GM18505 (cell line): Measurements from ENCODE around the gene PTPRD.

ENCODE experiments used
- ATAC-seq: cut with Tn5 transposase; IDR thresholded peaks from one replicate; pipeline ENCODE4 v1.9.1; 2021; ENCODE audit not compliant: unreplicated experiment
- POLR2A ChIP-seq: IDR thresholded peaks from 4 replicates; pipeline ENCODE4 v1.6.1; 2011; ENCODE audit warnings: borderline replicate concordance; ENCODE audit not compliant: insufficient read depth, insufficient read length; ENCODE audit errors: extremely low read depth

Gene PTPRD

GRCh38 chr9:9753266-9753665, 859.5 kb downstream of the PTPRD start:
- no peak for ATAC-seq
- TF ChIP-seq POLR2A = no peak

GRCh38 chr9:9752722-9753121, 860.1 kb downstream of the PTPRD start:
- no peak for ATAC-seq
- no peak for TF ChIP-seq POLR2A

- no peak for ATAC-seq
- no peak for TF ChIP-seq POLR2A
Observed at GRCh38 chr9:9751996-9752395, 860.8 kb downstream of the PTPRD start.

GRCh38 chr9:9750719-9751118, 862.1 kb downstream of the PTPRD start:
- ATAC-seq = no peak
- TF ChIP-seq POLR2A = no peak

- TF ChIP-seq POLR2A = no peak
- ATAC-seq = no peak
Observed at GRCh38 chr9:9749591-9749990, 863.2 kb downstream of the PTPRD start.

- TF ChIP-seq POLR2A = no peak
- ATAC-seq = no peak
Observed at GRCh38 chr9:9747787-9748186, 865.0 kb downstream of the PTPRD start.

GRCh38 chr9:9746826-9747225, 866.0 kb downstream of the PTPRD start:
- ATAC-seq = no peak
- TF ChIP-seq POLR2A = no peak

- no peak for TF ChIP-seq POLR2A
- no peak for ATAC-seq
Observed at GRCh38 chr9:9743822-9744221, 869.0 kb downstream of the PTPRD start.

- ATAC-seq = no peak
- TF ChIP-seq POLR2A = no peak
Observed at GRCh38 chr9:9730174-9730573, 882.6 kb downstream of the PTPRD start.

GRCh38 chr9:9729082-9729481, 883.7 kb downstream of the PTPRD start:
- no peak for TF ChIP-seq POLR2A

GRCh38 chr9:9719373-9720112, 893.3 kb downstream of the PTPRD start:
- ATAC-seq = no peak
- TF ChIP-seq POLR2A = no peak

More at GRCh38 chr9:9729082-9729481, 883.7 kb downstream of the PTPRD start:
- no peak for ATAC-seq

- no peak for TF ChIP-seq POLR2A
- no peak for ATAC-seq
Observed at GRCh38 chr9:9718691-9719090, 894.1 kb downstream of the PTPRD start.

GRCh38 chr9:9679433-9679832, 933.4 kb downstream of the PTPRD start:
- no peak for TF ChIP-seq POLR2A
- ATAC-seq = no peak

GRCh38 chr9:9674461-9674860, 938.3 kb downstream of the PTPRD start:
- TF ChIP-seq POLR2A = no peak
- ATAC-seq = no peak

GRCh38 chr9:9670454-9670853, 942.3 kb downstream of the PTPRD start:
- no peak for TF ChIP-seq POLR2A
- ATAC-seq = no peak

- no peak for TF ChIP-seq POLR2A
- no peak for ATAC-seq
Observed at GRCh38 chr9:9645006-9645405, 967.8 kb downstream of the PTPRD start.

- ATAC-seq = no peak
- TF ChIP-seq POLR2A = no peak
Observed at GRCh38 chr9:9631284-9631683, 981.5 kb downstream of the PTPRD start.
